HCT116 (cell line): Measurements from ENCODE around the gene BHLHA9.

ENCODE experiments used
- EZH2 ChIP-seq: fragments of 200-600 bp; sonication (generic); IDR thresholded peaks from 2 replicates; pipeline ENCODE4 v1.6.1; 2017; ENCODE audit warnings: antibody characterized with exemption, mixed run types
- POLR2AphosphoS5 ChIP-seq: IDR thresholded peaks from 2 replicates; pipeline ENCODE4 v1.6.1; 2011; ENCODE audit warnings: mild to moderate bottlenecking, low read depth, low read length, moderate library complexity
- REST ChIP-seq: IDR thresholded peaks from 2 replicates; pipeline ENCODE4 v1.6.1; 2012; ENCODE audit warnings: low read depth
- TF ChIP-seq, protein P1 (sequence below), 3 experiments: fragments of 200-600 bp in 1 of 3; sonication (generic) in 1 of 3; IDR thresholded peaks in 2 of 3; conservative IDR thresholded peaks in 1 of 3; 2 replicates each; pipeline ENCODE4 v1.5.1; 2012 to 2017; ENCODE audit warnings: low read depth in 2 of 3, low read length in 2 of 3, antibody characterized with exemption in 1 of 3, borderline replicate concordance in 1 of 3, control low read depth in 1 of 3, mild to moderate bottlenecking in 1 of 3, mixed read lengths in 1 of 3, mixed run types in 1 of 3, moderate library complexity in 1 of 3; ENCODE audit not compliant: insufficient read depth in 1 of 3

GRCh38 chr17:1304522-1304921, 34.3 kb downstream of the BHLHA9 start:
- no peak for TF ChIP-seq POLR2AphosphoS5
- no peak for TF ChIP-seq REST
- TF ChIP-seq, protein P1, sequence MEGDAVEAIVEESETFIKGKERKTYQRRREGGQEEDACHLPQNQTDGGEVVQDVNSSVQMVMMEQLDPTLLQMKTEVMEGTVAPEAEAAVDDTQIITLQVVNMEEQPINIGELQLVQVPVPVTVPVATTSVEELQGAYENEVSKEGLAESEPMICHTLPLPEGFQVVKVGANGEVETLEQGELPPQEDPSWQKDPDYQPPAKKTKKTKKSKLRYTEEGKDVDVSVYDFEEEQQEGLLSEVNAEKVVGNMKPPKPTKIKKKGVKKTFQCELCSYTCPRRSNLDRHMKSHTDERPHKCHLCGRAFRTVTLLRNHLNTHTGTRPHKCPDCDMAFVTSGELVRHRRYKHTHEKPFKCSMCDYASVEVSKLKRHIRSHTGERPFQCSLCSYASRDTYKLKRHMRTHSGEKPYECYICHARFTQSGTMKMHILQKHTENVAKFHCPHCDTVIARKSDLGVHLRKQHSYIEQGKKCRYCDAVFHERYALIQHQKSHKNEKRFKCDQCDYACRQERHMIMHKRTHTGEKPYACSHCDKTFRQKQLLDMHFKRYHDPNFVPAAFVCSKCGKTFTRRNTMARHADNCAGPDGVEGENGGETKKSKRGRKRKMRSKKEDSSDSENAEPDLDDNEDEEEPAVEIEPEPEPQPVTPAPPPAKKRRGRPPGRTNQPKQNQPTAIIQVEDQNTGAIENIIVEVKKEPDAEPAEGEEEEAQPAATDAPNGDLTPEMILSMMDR (IDR thresholded peaks at IDR 0.05 in 2 of 3, conservative IDR thresholded peaks at IDR 0.05 in 1 of 3; ENCODE audit: borderline replicate concordance in 1 of 3, insufficient read depth in 1 of 3, low read depth in 2 of 3, low read length in 2 of 3) = no peak
- TF ChIP-seq EZH2 = no peak
